ENCODE measurements around the gene CNTNAP2. TPM values are rescaled to one million over a fixed set of nuclear protein-coding genes. Genes with fewer than 3 reads are reported as not detected.

The CNTNAP2 gene
- total RNA-seq, 1 experiment from 2014 or later, result 0.03 TPM

GRCh38 chr7:148026713-148027112 is 1910.1 kb downstream of the CNTNAP2 start:
- no peak for TF ChIP-seq CTCF (IDR thresholded peaks at IDR 0.05)
- no peak for TF ChIP-seq TCF7L2 (IDR thresholded peaks at IDR 0.05; ENCODE audit: low read depth, low read length)
- no peak for TF ChIP-seq REST (IDR thresholded peaks at IDR 0.05; ENCODE audit: insufficient read depth in 1 of 2, low read depth in 2 of 2, low read length in 1 of 2)
- TF ChIP-seq SIN3A (IDR thresholded peaks at IDR 0.05; ENCODE audit: borderline replicate concordance, insufficient read depth, low read depth, low read length), result no peak
- no peak for TF ChIP-seq POLR2AphosphoS5 (IDR thresholded peaks at IDR 0.05; ENCODE audit: low read depth, low read length)
- CTCF ChIA-PET, result no interaction called here
- no peak for DNase-seq (ENCODE audit: low read depth, low spot score)
- Histone ChIP-seq H3K27me3 (ENCODE audit: control insufficient read depth, insufficient read depth, low read length) (no peaks in the 10 kb centered on the region), H3K4me3 (ENCODE audit: low read depth in 2 of 2, low read length in 2 of 2) (no peak overlapping the region), H3K27ac (ENCODE audit: low read length) (no peak overlapping the region), H3K36me3 (ENCODE audit: control insufficient read depth, insufficient read depth, low read length) (no peaks in the 10 kb centered on the region), H3K4me1 (ENCODE audit: control insufficient read depth, insufficient read depth, low read length) (no peaks in the 10 kb centered on the region), H3K9me3 (ENCODE audit: control insufficient read depth, insufficient read depth, low read depth, low read length) (no peaks in the 10 kb centered on the region)
- intact Hi-C loops (cut with micrococcal nuclease; ENCODE audit: unreplicated experiment) (no loop called here), in situ Hi-C loops (cut with HindIII; ENCODE audit: low pct_unique_long_range_greater_than_20kb, low sequenced_read_pairs) (no loop called here)
- BruUV-seq (replicated peaks), result no TSS peak
- POLR2A ChIA-PET, result no interaction called here
- ATAC-seq, result no peak

GRCh38 chr7:148028165-148028564 is 1911.6 kb downstream of the CNTNAP2 start:
- CTCF ChIA-PET, result no interaction called here
- intact Hi-C loops (cut with micrococcal nuclease; ENCODE audit: unreplicated experiment), result no loop called here
- no TSS peak for BruUV-seq (replicated peaks)

More at GRCh38 chr7:148028165-148028564, 1911.6 kb downstream of the CNTNAP2 start:
- Histone ChIP-seq H3K4me3 (ENCODE audit: low read depth in 2 of 2, low read length in 2 of 2) (no peak overlapping the region), H3K36me3 (ENCODE audit: control insufficient read depth, insufficient read depth, low read length) (no peaks in the 10 kb centered on the region), H3K9me3 (ENCODE audit: control insufficient read depth, insufficient read depth, low read depth, low read length) (no peaks in the 10 kb centered on the region), H3K4me1 (ENCODE audit: control insufficient read depth, insufficient read depth, low read length) (no peaks in the 10 kb centered on the region), H3K27ac (ENCODE audit: low read length) (no peak overlapping the region), H3K27me3 (ENCODE audit: control insufficient read depth, insufficient read depth, low read length) (no peaks in the 10 kb centered on the region)
- in situ Hi-C loops (cut with HindIII; ENCODE audit: low pct_unique_long_range_greater_than_20kb, low sequenced_read_pairs), result no loop called here
- POLR2A ChIA-PET, result no interaction called here
- ATAC-seq, result no peak
- TF ChIP-seq TCF7L2 (IDR thresholded peaks at IDR 0.05; ENCODE audit: low read depth, low read length) (no peak), POLR2AphosphoS5 (IDR thresholded peaks at IDR 0.05; ENCODE audit: low read depth, low read length) (no peak), SIN3A (IDR thresholded peaks at IDR 0.05; ENCODE audit: borderline replicate concordance, insufficient read depth, low read depth, low read length) (no peak), REST (IDR thresholded peaks at IDR 0.05; ENCODE audit: insufficient read depth in 1 of 2, low read depth in 2 of 2, low read length in 1 of 2) (no peak), CTCF (IDR thresholded peaks at IDR 0.05) (no peak)
- DNase-seq (ENCODE audit: low read depth, low spot score), result no peak
